AG10803 (cell line): ENCODE measurements around the gene GMEB1.
"Not testable (repeated sequence)": the region's sequence is repeated elsewhere in the genome, so short reads cannot be mapped to it uniquely, and the experiment has no call there.

Experiments used
- DNase-seq: peaks from one replicate; pipeline ENCODE4 v3.0.0; 2010; ENCODE audit warnings: low read depth
- H3K4me3 ChIP-seq: 2 replicates; pipeline ENCODE4 v1.5.1; 2011; ENCODE audit warnings: mild to moderate bottlenecking, low read length, control low read depth
- TF ChIP-seq, protein P1 (sequence below): conservative IDR thresholded peaks from 2 replicates; pipeline ENCODE4 v1.5.1; 2011; ENCODE audit warnings: mild to moderate bottlenecking, low read length, control low read depth, inconsistent platforms

GMEB1 gene

GRCh38 chr1:28719332-28719619 is 50.7 kb downstream of the GMEB1 start:
- no peak for DNase-seq
- TF ChIP-seq, protein P1, sequence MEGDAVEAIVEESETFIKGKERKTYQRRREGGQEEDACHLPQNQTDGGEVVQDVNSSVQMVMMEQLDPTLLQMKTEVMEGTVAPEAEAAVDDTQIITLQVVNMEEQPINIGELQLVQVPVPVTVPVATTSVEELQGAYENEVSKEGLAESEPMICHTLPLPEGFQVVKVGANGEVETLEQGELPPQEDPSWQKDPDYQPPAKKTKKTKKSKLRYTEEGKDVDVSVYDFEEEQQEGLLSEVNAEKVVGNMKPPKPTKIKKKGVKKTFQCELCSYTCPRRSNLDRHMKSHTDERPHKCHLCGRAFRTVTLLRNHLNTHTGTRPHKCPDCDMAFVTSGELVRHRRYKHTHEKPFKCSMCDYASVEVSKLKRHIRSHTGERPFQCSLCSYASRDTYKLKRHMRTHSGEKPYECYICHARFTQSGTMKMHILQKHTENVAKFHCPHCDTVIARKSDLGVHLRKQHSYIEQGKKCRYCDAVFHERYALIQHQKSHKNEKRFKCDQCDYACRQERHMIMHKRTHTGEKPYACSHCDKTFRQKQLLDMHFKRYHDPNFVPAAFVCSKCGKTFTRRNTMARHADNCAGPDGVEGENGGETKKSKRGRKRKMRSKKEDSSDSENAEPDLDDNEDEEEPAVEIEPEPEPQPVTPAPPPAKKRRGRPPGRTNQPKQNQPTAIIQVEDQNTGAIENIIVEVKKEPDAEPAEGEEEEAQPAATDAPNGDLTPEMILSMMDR: no peak
- no peak overlapping the region for H3K4me3 ChIP-seq

GRCh38 chr1:28720376-28720775 is 51.8 kb downstream of the GMEB1 start:
- no peak for DNase-seq
- no peak overlapping the region for H3K4me3 ChIP-seq
- TF ChIP-seq, protein P1: no peak

GRCh38 chr1:28721927-28722326 is 53.3 kb downstream of the GMEB1 start:
- H3K4me3 ChIP-seq, DNase-seq: not testable (repeated sequence)

DNA sequence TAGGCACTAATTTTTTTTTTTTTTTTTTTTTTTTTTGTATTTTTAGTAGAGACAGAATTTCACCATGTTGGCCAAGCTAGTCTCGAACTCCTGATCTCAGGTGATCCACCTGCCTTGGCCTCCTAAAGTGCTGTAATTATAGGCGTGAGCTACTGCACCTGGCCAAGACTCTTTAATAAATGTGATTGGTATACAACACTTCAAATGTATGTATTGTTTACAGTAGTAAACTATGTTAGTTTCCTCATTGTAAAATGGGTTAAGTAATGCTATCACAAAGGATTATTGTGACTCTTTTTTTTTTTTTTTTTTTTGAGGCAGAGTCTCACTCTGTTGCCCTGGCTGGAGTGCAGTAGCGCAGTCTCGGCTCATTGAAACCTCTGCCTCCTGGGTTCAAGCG is 56.8 kb downstream of the GMEB1 start:
- not testable (repeated sequence) for DNase-seq, H3K4me3 ChIP-seq

GRCh38 chr1:28735961-28736449 is 67.4 kb downstream of the GMEB1 start:
- peak; percentile 12 for DNase-seq
- H3K4me3 ChIP-seq: peak overlapping the region; percentile 59
- TF ChIP-seq, protein P1: no peak

DNA sequence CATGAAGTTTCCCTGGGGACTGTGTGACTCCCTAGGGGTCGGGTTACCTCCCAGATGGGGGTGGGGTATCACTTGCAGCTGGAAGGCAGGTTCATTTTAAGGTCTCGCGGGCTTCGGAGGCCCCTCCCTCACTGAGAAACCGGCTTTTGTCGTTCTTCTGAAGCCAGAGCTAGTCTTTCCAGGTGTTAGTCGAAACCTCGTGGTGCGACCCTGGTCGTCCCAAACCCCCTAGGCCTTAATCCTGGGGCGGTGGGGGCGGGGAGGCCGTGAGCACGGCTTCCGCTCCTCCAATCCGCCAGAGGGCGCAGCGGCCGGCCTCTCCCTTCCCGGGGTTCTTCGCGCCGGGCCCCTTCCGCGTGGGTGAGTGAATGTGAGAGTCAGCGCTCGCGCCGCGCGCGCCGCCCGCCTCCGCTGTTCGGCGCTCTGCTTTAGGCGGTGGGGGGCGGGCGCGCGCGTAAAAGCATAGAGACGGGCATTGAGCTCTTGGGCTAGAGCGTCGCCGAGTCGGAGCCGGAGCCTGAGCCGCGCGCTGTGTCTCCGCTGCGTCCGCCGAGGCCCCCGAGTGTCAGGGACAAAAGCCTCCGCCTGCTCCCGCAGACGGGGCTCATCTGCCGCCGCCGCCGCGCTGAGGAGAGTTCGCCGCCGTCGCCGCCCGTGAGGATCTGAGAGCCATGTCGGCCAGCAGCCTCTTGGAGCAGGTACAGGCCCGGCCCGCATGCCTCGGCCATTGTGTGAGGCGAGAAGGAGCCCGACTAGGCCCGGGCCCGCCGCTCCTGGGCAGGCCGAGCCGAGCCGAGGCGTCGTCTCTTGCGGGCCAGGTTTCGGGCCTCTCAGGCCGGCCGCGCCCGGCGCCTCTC is 68.1 kb downstream of the GMEB1 start, which contains the start of gene YTHDF2:
TSS of gene YTHDF2 (plus strand) at position 491 of the 857 bp plus-strand sequence. CDS start at position 672, 181 bp downstream.
- peak within 1 kb of the TSS; percentile 83 for H3K4me3 ChIP-seq
- TF ChIP-seq, protein P1: peak; percentile 76
- peak; percentile 97 for DNase-seq

DNA sequence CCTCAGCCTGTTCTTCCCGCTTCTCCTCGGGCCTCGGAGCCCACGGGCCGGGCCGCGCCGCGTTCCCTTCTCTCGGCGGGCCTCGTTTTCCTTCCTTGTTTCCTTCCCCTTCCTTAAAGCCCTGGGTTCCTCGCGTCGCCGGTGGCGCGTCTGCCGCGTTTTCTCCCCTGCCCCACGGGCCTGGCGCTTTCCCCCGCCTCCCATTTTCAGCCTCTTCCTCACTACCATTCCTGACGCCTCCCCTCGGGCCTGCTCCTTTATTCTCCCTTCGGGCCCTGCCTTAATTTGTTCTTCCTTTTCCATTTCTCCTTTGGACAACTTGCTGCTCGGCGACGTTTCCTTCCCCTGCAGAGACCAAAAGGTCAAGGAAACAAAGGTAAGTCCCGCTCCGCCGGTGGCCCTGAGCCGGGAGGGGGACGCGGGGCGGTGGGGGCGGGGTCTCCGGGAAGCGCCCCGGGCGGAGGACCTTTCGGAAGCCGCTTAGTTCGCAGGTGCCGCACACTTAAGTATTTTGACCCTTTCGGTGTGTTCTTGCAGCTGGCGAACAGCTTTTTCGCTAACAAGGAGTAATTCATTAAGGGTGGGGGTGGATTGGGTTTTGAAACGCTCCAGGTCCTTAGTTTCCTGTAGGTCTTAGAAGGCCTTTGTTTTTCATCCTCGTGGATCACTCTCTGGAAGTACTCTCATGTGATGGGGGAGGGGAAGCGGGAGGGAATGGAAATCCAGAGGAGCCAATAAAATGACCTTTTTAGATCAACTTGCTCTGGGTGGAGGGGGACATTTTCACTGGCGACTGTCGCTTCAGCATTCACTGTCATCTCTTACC is 68.9 kb downstream of the GMEB1 start:
- DNase-seq: peak; percentile 48
- TF ChIP-seq, protein P1: no peak

GRCh38 chr1:28740118-28740517 is 71.5 kb downstream of the GMEB1 start:
- TF ChIP-seq, protein P1: no peak
- H3K4me3 ChIP-seq: no peak overlapping the region
- no peak for DNase-seq

More for the DNA sequence above, 68.9 kb downstream of the GMEB1 start:
- H3K4me3 ChIP-seq: peak overlapping the region; percentile 83
